AG09319 (cell line): Measurements from ENCODE around the gene OR56B1.

Experiments
- DNase-seq: peaks from one replicate; pipeline ENCODE4 v3.0.0-alpha.2; 2010; ENCODE audit warnings: low read depth; ENCODE audit errors: extremely low read depth
- TF ChIP-seq, protein P1 (sequence below): IDR thresholded peaks from 2 replicates; pipeline ENCODE4 v1.5.1; 2011; ENCODE audit warnings: low read depth, mild to moderate bottlenecking, inconsistent platforms, low read length, moderate library complexity

The OR56B1 gene

DNA sequence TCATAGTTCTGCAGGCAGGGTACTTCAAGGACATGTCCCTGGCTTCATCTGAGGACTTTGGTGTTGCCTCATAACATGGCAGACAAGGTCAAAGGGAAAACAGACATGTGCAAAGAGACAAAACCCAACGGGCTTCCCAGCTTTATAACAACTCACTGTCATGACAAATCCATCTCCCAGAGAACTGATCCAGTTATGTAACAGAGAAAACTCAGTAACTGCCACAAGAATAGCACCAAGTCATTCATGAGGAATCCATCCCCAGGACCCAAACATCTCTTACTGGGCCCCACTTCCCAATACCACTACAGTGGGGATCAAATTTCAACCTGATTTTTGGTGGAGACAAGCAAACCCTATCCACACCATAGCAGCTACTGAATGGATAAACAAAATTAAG lies 30.8 kb downstream of the OR56B1 start:
- DNase-seq = no peak
- TF ChIP-seq, protein P1, sequence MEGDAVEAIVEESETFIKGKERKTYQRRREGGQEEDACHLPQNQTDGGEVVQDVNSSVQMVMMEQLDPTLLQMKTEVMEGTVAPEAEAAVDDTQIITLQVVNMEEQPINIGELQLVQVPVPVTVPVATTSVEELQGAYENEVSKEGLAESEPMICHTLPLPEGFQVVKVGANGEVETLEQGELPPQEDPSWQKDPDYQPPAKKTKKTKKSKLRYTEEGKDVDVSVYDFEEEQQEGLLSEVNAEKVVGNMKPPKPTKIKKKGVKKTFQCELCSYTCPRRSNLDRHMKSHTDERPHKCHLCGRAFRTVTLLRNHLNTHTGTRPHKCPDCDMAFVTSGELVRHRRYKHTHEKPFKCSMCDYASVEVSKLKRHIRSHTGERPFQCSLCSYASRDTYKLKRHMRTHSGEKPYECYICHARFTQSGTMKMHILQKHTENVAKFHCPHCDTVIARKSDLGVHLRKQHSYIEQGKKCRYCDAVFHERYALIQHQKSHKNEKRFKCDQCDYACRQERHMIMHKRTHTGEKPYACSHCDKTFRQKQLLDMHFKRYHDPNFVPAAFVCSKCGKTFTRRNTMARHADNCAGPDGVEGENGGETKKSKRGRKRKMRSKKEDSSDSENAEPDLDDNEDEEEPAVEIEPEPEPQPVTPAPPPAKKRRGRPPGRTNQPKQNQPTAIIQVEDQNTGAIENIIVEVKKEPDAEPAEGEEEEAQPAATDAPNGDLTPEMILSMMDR = no peak

DNA sequence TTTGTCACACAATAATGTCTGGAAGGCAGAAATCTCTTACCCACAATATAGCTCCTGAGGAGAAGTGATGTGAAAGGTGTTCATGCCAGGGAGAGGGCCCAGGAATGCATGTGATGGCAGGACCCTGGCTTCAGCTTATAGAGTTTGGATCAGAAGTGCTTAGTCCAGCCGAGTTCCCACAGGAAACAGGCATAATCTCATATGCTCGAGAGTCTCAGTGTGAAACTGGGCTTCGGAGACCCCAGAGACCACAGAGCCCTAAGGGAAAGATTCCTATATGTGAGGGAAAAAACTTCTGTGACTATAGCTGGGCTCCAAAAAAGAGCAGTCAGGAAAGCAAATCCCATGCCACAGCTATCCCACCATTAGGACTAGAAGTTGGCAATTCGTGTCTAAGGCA lies 47.0 kb downstream of the OR56B1 start, which contains the start of gene OR52N5:
OR52N5 (minus strand) TSS at position 101 of the 400 bp plus-strand sequence. CDS start 4,721 bp downstream, outside the sequence.
- TF ChIP-seq, protein P1 = no peak
- no peak for DNase-seq
